HEK293 (cell line): ENCODE results near the gene DHX16.

Experiments used
- BCL6B ChIP-seq: fragments of 450-650 bp; formaldehyde crosslinking; IDR thresholded peaks from 2 replicates; pipeline ENCODE4 v1.5.1; 2017; ENCODE audit warnings: missing biosample characterization, missing genetic modification characterization
- FEZF1 ChIP-seq: fragments of 450-650 bp; formaldehyde crosslinking; IDR thresholded peaks from 2 replicates; pipeline ENCODE4 v1.5.1; 2016; ENCODE audit warnings: missing biosample characterization, missing genetic modification characterization
- GLIS1 ChIP-seq: fragments of 450-650 bp; formaldehyde crosslinking; IDR thresholded peaks from 2 replicates; pipeline ENCODE4 v1.5.1; 2016; ENCODE audit warnings: missing biosample characterization, missing genetic modification characterization
- HOXC10 ChIP-seq: sonication (generic); formaldehyde crosslinking; IDR thresholded peaks from 2 replicates; pipeline ENCODE4 v1.8.1; 2023; ENCODE audit warnings: mild to moderate bottlenecking, missing genetic modification reagents
- OSR2 ChIP-seq: fragments of 450-650 bp; formaldehyde crosslinking; IDR thresholded peaks from 2 replicates; pipeline ENCODE4 v1.5.1; 2016; ENCODE audit warnings: missing biosample characterization, missing genetic modification characterization
- PRDM1 ChIP-seq: fragments of 450-650 bp; formaldehyde crosslinking; IDR thresholded peaks from 2 replicates; pipeline ENCODE4; 2016; ENCODE audit warnings: missing biosample characterization, missing genetic modification characterization
- SETDB1 ChIP-seq: IDR thresholded peaks from one replicate; pipeline ENCODE4 v1.6.1; 2017; ENCODE audit warnings: mild to moderate bottlenecking, low read length, moderate library complexity, mixed read lengths; ENCODE audit not compliant: insufficient read length
- SP2 ChIP-seq: fragments of 450-650 bp; formaldehyde crosslinking; IDR thresholded peaks from 2 replicates; pipeline ENCODE4 v1.5.1; 2016; ENCODE audit warnings: missing biosample characterization, missing genetic modification characterization
- SP3 ChIP-seq: fragments of 450-650 bp; formaldehyde crosslinking; IDR thresholded peaks from 2 replicates; pipeline ENCODE4 v1.5.1; 2016; ENCODE audit warnings: missing biosample characterization, missing genetic modification characterization
- YY1 ChIP-seq: fragments of 450-650 bp; formaldehyde crosslinking; IDR thresholded peaks from 2 replicates; pipeline ENCODE4 v1.5.1; 2018; ENCODE audit warnings: missing biosample characterization, missing genetic modification characterization
- ZBTB20 ChIP-seq: fragments of 450-650 bp; formaldehyde crosslinking; IDR thresholded peaks from 2 replicates; pipeline ENCODE4 v1.5.1; 2016; ENCODE audit warnings: missing biosample characterization, missing genetic modification characterization
- ZBTB26 ChIP-seq: fragments of 450-650 bp; formaldehyde crosslinking; optimal IDR thresholded peaks from 2 replicates; pipeline ENCODE3; 2016; ENCODE audit warnings: missing biosample characterization, mild to moderate bottlenecking, missing genetic modification characterization
- ZBTB44 ChIP-seq: fragments of 450-650 bp; IDR thresholded peaks from 2 replicates; pipeline ENCODE4 v1.5.1; 2018; ENCODE audit warnings: missing biosample characterization, mild to moderate bottlenecking, missing genetic modification characterization
- ZBTB49 ChIP-seq: fragments of 450-650 bp; formaldehyde crosslinking; IDR thresholded peaks from 2 replicates; pipeline ENCODE4 v1.5.1; 2016; ENCODE audit warnings: missing biosample characterization, missing genetic modification characterization, low read depth
- ZNF138 ChIP-seq: fragments of 450-650 bp; formaldehyde crosslinking; IDR thresholded peaks from 2 replicates; pipeline ENCODE4 v1.5.1; 2016; ENCODE audit warnings: missing biosample characterization, missing genetic modification characterization, borderline replicate concordance
- ZNF155 ChIP-seq: fragments of 450-650 bp; formaldehyde crosslinking; IDR thresholded peaks from 2 replicates; pipeline ENCODE4 v1.5.1; 2016; ENCODE audit warnings: missing biosample characterization, missing genetic modification characterization
- ZNF274 ChIP-seq, 2 experiments: fragments of 200-500 bp in 1 of 2; fragments of 450-650 bp in 1 of 2; sonication (Bioruptor generic) in 1 of 2; formaldehyde crosslinking in 1 of 2; IDR thresholded peaks; 2 replicates each; pipeline versions ENCODE4 v1.5.1 to v1.6.1; 2014 to 2016; ENCODE audit warnings: borderline replicate concordance in 1 of 2, inconsistent platforms in 1 of 2, low read length in 1 of 2, missing biosample characterization in 1 of 2, missing genetic modification characterization in 1 of 2
- ZNF335 ChIP-seq: fragments of 450-650 bp; formaldehyde crosslinking; conservative IDR thresholded peaks from 2 replicates; pipeline ENCODE4 v1.5.1; 2016; ENCODE audit warnings: missing biosample characterization, missing genetic modification characterization
- ZNF354C ChIP-seq: fragments of 450-650 bp; formaldehyde crosslinking; IDR thresholded peaks from 2 replicates; pipeline ENCODE4 v1.5.1; 2016; ENCODE audit warnings: missing biosample characterization, missing genetic modification characterization, low read depth, borderline replicate concordance
- ZNF366 ChIP-seq: fragments of 450-650 bp; formaldehyde crosslinking; conservative IDR thresholded peaks from 2 replicates; pipeline ENCODE4 v1.5.1; 2016; ENCODE audit warnings: missing biosample characterization, missing genetic modification characterization
- ZNF416 ChIP-seq: fragments of 450-650 bp; formaldehyde crosslinking; IDR thresholded peaks from 2 replicates; pipeline ENCODE4 v1.5.1; 2016; ENCODE audit warnings: missing biosample characterization, missing genetic modification characterization
- ZNF426 ChIP-seq: fragments of 450-650 bp; formaldehyde crosslinking; IDR thresholded peaks from 2 replicates; pipeline ENCODE4 v1.5.1; 2017; ENCODE audit warnings: missing biosample characterization, missing genetic modification characterization, mild to moderate bottlenecking, inconsistent platforms, moderate library complexity
- ZNF610 ChIP-seq: fragments of 450-650 bp; formaldehyde crosslinking; IDR thresholded peaks from 2 replicates; pipeline ENCODE4 v1.5.1; 2016; ENCODE audit warnings: missing biosample characterization, missing genetic modification characterization, borderline replicate concordance
- ZNF623 ChIP-seq: fragments of 450-650 bp; formaldehyde crosslinking; IDR thresholded peaks from 2 replicates; pipeline ENCODE4 v1.5.1; 2016; ENCODE audit warnings: missing biosample characterization, missing genetic modification characterization
- ZNF677 ChIP-seq: fragments of 450-650 bp; IDR thresholded peaks from 2 replicates; pipeline ENCODE4 v1.5.0; 2018; ENCODE audit warnings: missing biosample characterization, mild to moderate bottlenecking, missing genetic modification characterization, moderate library complexity
- ZNF843 ChIP-seq: fragments of 450-650 bp; formaldehyde crosslinking; IDR thresholded peaks from 2 replicates; pipeline ENCODE4 v1.5.1; 2016; ENCODE audit warnings: missing biosample characterization, missing genetic modification characterization
- ZSCAN30 ChIP-seq: fragments of 450-650 bp; IDR thresholded peaks from 2 replicates; pipeline ENCODE4 v1.5.1; 2018; ENCODE audit warnings: missing biosample characterization, mild to moderate bottlenecking, missing genetic modification characterization, moderate library complexity
- TF ChIP-seq, protein P1 (sequence below): fragments of 450-650 bp; formaldehyde crosslinking; IDR thresholded peaks from 2 replicates; pipeline ENCODE4 v1.5.1; 2017; ENCODE audit warnings: missing biosample characterization, missing genetic modification characterization
- TF ChIP-seq, protein P2 (sequence below): fragments of 450-650 bp; formaldehyde crosslinking; IDR thresholded peaks from 2 replicates; pipeline ENCODE4 v1.5.1; 2016; ENCODE audit warnings: missing biosample characterization, missing genetic modification characterization, borderline replicate concordance

Gene DHX16

GRCh38 chr6:30707281-30707850 lies 34.6 kb upstream of the DHX16 start (continued):
- TF ChIP-seq ZBTB49 (tag by site-specific recombination): no peak
- TF ChIP-seq YY1 (tag by site-specific recombination): no peak
- no peak for TF ChIP-seq ZNF426 (tag by site-specific recombination)
- peak; percentile 50; the same call in 1 of the 2 replicates for TF ChIP-seq ZSCAN30
- TF ChIP-seq SP3 (tag by site-specific recombination): no peak
- TF ChIP-seq ZNF416 (tag by site-specific recombination): no peak
- no peak for TF ChIP-seq ZNF677
- no peak for TF ChIP-seq ZNF843
- no peak for TF ChIP-seq ZNF623 (tag by site-specific recombination)
- no peak for TF ChIP-seq ZNF155 (tag by site-specific recombination)
- TF ChIP-seq OSR2 (tag by site-specific recombination): peak; percentile 60
- TF ChIP-seq, protein P1, sequence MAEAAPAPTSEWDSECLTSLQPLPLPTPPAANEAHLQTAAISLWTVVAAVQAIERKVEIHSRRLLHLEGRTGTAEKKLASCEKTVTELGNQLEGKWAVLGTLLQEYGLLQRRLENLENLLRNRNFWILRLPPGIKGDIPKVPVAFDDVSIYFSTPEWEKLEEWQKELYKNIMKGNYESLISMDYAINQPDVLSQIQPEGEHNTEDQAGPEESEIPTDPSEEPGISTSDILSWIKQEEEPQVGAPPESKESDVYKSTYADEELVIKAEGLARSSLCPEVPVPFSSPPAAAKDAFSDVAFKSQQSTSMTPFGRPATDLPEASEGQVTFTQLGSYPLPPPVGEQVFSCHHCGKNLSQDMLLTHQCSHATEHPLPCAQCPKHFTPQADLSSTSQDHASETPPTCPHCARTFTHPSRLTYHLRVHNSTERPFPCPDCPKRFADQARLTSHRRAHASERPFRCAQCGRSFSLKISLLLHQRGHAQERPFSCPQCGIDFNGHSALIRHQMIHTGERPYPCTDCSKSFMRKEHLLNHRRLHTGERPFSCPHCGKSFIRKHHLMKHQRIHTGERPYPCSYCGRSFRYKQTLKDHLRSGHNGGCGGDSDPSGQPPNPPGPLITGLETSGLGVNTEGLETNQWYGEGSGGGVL (tag by site-specific recombination): peak; percentile 26; the same call in 1 of the 2 replicates
- TF ChIP-seq HOXC10 (CRISPR knock-in tag): no peak
- 0 out of 2 replicates have a peak, but pooled peaks have one; percentile 33 for TF ChIP-seq ZNF335 (tag by site-specific recombination)
- TF ChIP-seq GLIS1 (tag by site-specific recombination): peak; percentile 87
- no peak for TF ChIP-seq ZNF354C (tag by site-specific recombination)
- TF ChIP-seq ZBTB20 (tag by site-specific recombination): no peak
- TF ChIP-seq FEZF1: no peak
- no peak for TF ChIP-seq ZNF610 (tag by site-specific recombination)
- no peak for TF ChIP-seq SP2
- peak; percentile 57 for TF ChIP-seq PRDM1
- peak; percentile 62; the same call in 1 of the 2 replicates for TF ChIP-seq BCL6B
- TF ChIP-seq ZNF274 (IDR thresholded peaks at IDR 0.05; ENCODE audit: low read length): no peak
- no peak for TF ChIP-seq ZNF274 (tag by site-specific recombination; IDR thresholded peaks at IDR 0.05; ENCODE audit: borderline replicate concordance)
- TF ChIP-seq ZBTB26 (tag by site-specific recombination): no peak
- TF ChIP-seq SETDB1: no peak
- TF ChIP-seq, protein P2, sequence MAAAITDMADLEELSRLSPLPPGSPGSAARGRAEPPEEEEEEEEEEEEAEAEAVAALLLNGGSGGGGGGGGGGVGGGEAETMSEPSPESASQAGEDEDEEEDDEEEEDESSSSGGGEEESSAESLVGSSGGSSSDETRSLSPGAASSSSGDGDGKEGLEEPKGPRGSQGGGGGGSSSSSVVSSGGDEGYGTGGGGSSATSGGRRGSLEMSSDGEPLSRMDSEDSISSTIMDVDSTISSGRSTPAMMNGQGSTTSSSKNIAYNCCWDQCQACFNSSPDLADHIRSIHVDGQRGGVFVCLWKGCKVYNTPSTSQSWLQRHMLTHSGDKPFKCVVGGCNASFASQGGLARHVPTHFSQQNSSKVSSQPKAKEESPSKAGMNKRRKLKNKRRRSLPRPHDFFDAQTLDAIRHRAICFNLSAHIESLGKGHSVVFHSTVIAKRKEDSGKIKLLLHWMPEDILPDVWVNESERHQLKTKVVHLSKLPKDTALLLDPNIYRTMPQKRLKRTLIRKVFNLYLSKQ (tag by site-specific recombination): no peak
- peak; percentile 52; the same call in 1 of the 2 replicates for TF ChIP-seq ZNF366 (tag by site-specific recombination)
- TF ChIP-seq ZNF138: no peak
- TF ChIP-seq ZBTB44 (tag by site-specific recombination): peak; percentile 87
